ENCODE results near the gene MTX1. TPM values are rescaled to one million over a fixed set of nuclear protein-coding genes. Genes with fewer than 3 reads are reported as not detected.

The MTX1 gene
- total and polyA plus RNA-seq, 9 of the 15 experiments (the other 6 are each of a cell fraction or from before 2014, with no cell fraction given): 29.1 to 98.4 (median 66.9) TPM

- TF ChIP-seq E2F4 (CRISPR knock-in tag; IDR thresholded peaks at IDR 0.05; ENCODE audit: low read depth): no peak
- no peak for TF ChIP-seq GTF2B (IDR thresholded peaks at IDR 0.05; ENCODE audit: extremely low read depth, insufficient read length)
- TF ChIP-seq CBFB (CRISPR knock-in tag; IDR thresholded peaks at IDR 0.05): peak; percentile 43; the same call in 1 of the 2 replicates
- no peak for TF ChIP-seq BRCA1 (IDR thresholded peaks at IDR 0.05)
- TF ChIP-seq BRCA1 (CRISPR knock-in tag; IDR thresholded peaks at IDR 0.05): no peak
- TF ChIP-seq RNF219 (CRISPR knock-in tag; IDR thresholded peaks at IDR 0.05): no peak
- peak; percentile 59 for TF ChIP-seq NKRF (IDR thresholded peaks at IDR 0.05; ENCODE audit: borderline replicate concordance)
- TF ChIP-seq HDAC1 (IDR thresholded peaks at IDR 0.05): peak in 1 of 2 experiments; percentile 57; a peak in 1 of 4 replicates
- TF ChIP-seq ARNT (IDR thresholded peaks at IDR 0.05): 0 out of 4 replicates have a peak, but pooled peaks have one; percentile 17 to 46
- no peak; the same call in 1 of the 2 replicates for TF ChIP-seq FOXM1 (IDR thresholded peaks at IDR 0.05; ENCODE audit: low read depth)
- TF ChIP-seq FOXM1 (CRISPR knock-in tag; IDR thresholded peaks at IDR 0.05; ENCODE audit: low read depth): peak; percentile 24; the same call in 1 of the 2 replicates
- TF ChIP-seq CHAMP1 (IDR thresholded peaks at IDR 0.05): no peak
- no peak for TF ChIP-seq SNAPC5 (CRISPR knock-in tag; IDR thresholded peaks at IDR 0.05)
- TF ChIP-seq XRCC4 (IDR thresholded peaks at IDR 0.05; ENCODE audit: extremely low read depth, insufficient read depth, insufficient read length): no peak
- peak; percentile 68; the same call in 1 of the 2 replicates for TF ChIP-seq GTF2F1 (IDR thresholded peaks at IDR 0.05; ENCODE audit: low read depth, low read length)
- no peak for TF ChIP-seq BCL6 (CRISPR knock-in tag; IDR thresholded peaks at IDR 0.05)
- TF ChIP-seq PHTF2 (CRISPR knock-in tag; IDR thresholded peaks at IDR 0.05): no peak
- TF ChIP-seq CREBBP (IDR thresholded peaks at IDR 0.05; ENCODE audit: low read depth, low read length): no peak
These were observed 35.6 kb upstream of the MTX1 start, which contains the start of gene KRTCAP2 (continued) for GRCh38 chr1:155172732-155173477.

Data from K562 (cell line).